ENCODE data around the gene GDF10.

The GDF10 gene

DNA sequence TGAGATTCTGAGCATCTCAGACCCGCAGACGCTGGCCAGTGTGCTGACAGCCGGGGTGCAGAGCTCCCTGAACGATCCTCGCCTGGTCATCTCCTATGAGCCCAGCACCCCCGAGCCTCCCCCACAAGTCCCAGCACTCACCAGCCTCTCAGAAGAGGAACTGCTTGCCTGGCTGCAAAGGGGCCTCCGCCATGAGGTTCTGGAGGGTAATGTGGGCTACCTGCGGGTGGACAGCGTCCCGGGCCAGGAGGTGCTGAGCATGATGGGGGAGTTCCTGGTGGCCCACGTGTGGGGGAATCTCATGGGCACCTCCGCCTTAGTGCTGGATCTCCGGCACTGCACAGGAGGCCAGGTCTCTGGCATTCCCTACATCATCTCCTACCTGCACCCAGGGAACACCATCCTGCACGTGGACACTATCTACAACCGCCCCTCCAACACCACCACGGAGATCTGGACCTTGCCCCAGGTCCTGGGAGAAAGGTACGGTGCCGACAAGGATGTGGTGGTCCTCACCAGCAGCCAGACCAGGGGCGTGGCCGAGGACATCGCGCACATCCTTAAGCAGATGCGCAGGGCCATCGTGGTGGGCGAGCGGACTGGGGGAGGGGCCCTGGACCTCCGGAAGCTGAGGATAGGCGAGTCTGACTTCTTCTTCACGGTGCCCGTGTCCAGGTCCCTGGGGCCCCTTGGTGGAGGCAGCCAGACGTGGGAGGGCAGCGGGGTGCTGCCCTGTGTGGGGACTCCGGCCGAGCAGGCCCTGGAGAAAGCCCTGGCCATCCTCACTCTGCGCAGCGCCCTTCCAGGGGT lies 48.9 kb downstream of the GDF10 start:
- Histone ChIP-seq H3K27me3 (ENCODE audit: insufficient read depth, low read length) (no peaks in the 10 kb centered on the region), H3K36me3 (ENCODE audit: control insufficient read depth in 1 of 2, insufficient read depth in 2 of 2, low read length in 2 of 2) (no peaks in the 10 kb centered on the region), H3K18ac (ENCODE audit: low read length) (no peak overlapping the region)

DNA sequence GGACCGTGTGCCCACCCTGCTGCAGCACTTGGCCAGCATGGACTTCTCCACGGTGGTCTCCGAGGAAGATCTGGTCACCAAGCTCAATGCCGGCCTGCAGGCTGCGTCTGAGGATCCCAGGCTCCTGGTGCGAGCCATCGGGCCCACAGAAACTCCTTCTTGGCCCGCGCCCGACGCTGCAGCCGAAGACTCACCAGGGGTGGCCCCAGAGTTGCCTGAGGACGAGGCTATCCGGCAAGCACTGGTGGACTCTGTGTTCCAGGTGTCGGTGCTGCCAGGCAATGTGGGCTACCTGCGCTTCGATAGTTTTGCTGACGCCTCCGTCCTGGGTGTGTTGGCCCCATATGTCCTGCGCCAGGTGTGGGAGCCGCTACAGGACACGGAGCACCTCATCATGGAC lies 49.5 kb downstream of the GDF10 start:
- Histone ChIP-seq H4K12ac (ENCODE audit: low read depth, low read length) (no peak overlapping the region), H3K4ac (ENCODE audit: low read depth, low read length) (no peak overlapping the region), H3K79me2 (ENCODE audit: control insufficient read depth, insufficient read depth, low read length, poor library complexity) (no peaks in the 10 kb centered on the region), H2AK5ac (ENCODE audit: low read length) (no peak overlapping the region), H3K4me2 (ENCODE audit: low read length) (no peak overlapping the region), H2AFZ (ENCODE audit: insufficient read depth, low read length, poor library complexity) (no peak overlapping the region), H3K4me1 (ENCODE audit: control insufficient read depth in 1 of 2, insufficient read depth in 2 of 2, low read length in 2 of 2) (no peaks in the 10 kb centered on the region), H2BK120ac (ENCODE audit: insufficient read depth, low read length, poor library complexity) (no peak overlapping the region), H3K18ac (ENCODE audit: low read length) (no peak overlapping the region), H2BK12ac (ENCODE audit: low read length) (no peak overlapping the region), H4K8ac (ENCODE audit: low read depth, low read length) (no peak overlapping the region), H3K14ac (ENCODE audit: low read length) (no peak overlapping the region), H3K23ac (ENCODE audit: low read length) (no peak overlapping the region), H3K9ac (ENCODE audit: low read length) (no peak overlapping the region), H2BK5ac (ENCODE audit: low read depth, low read length, poor library complexity) (no peak overlapping the region), H3K36me3 (ENCODE audit: control insufficient read depth in 1 of 2, insufficient read depth in 2 of 2, low read length in 2 of 2) (no peaks in the 10 kb centered on the region), H3K79me1 (ENCODE audit: low read length) (no peaks in the 10 kb centered on the region), H3K27me3 (ENCODE audit: insufficient read depth, low read length) (no peaks in the 10 kb centered on the region), H3K9me3 (ENCODE audit: insufficient read depth, low read depth, low read length) (no peaks in the 10 kb centered on the region), H3K27ac (ENCODE audit: low read depth, low read length) (no peak overlapping the region), H3K4me3 (ENCODE audit: low read depth, low read length) (no peak overlapping the region), H4K91ac (ENCODE audit: low read depth, low read length) (no peak overlapping the region)
- no CpG with 5 or more reads among the region's 22 CpGs for WGBS (ENCODE audit: extremely low coverage, insufficient coverage, insufficient read length)
- no peak for DNase-seq

More for the DNA sequence above, 48.9 kb downstream of the GDF10 start:
- H2BK120ac ChIP-seq (ENCODE audit: insufficient read depth, low read length, poor library complexity), result no peak overlapping the region
- no peak overlapping the region for H2BK12ac ChIP-seq (ENCODE audit: low read length)
- H4K8ac ChIP-seq (ENCODE audit: low read depth, low read length), result no peak overlapping the region
- no peaks in the 10 kb centered on the region for H3K4me1 ChIP-seq (ENCODE audit: control insufficient read depth in 1 of 2, insufficient read depth in 2 of 2, low read length in 2 of 2)
- DNase-seq, result no peak
- no peaks in the 10 kb centered on the region for H3K79me2 ChIP-seq (ENCODE audit: control insufficient read depth, insufficient read depth, low read length, poor library complexity)
- H3K79me1 ChIP-seq (ENCODE audit: low read length), result no peaks in the 10 kb centered on the region
- H3K14ac ChIP-seq (ENCODE audit: low read length), result no peak overlapping the region
- no peak overlapping the region for H3K27ac ChIP-seq (ENCODE audit: low read depth, low read length)
- no peak overlapping the region for H4K91ac ChIP-seq (ENCODE audit: low read depth, low read length)
- no peaks in the 10 kb centered on the region for H3K9me3 ChIP-seq (ENCODE audit: insufficient read depth, low read depth, low read length)
- H3K4me3 ChIP-seq (ENCODE audit: low read depth, low read length), result no peak overlapping the region
- no peak overlapping the region for H4K12ac ChIP-seq (ENCODE audit: low read depth, low read length)
- no CpG with 5 or more reads among the region's 36 CpGs for WGBS (ENCODE audit: extremely low coverage, insufficient coverage, insufficient read length)
- no peak overlapping the region for H3K4me2 ChIP-seq (ENCODE audit: low read length)
- H2AFZ ChIP-seq (ENCODE audit: insufficient read depth, low read length, poor library complexity), result no peak overlapping the region
- no peak overlapping the region for H2BK5ac ChIP-seq (ENCODE audit: low read depth, low read length, poor library complexity)
- no peak overlapping the region for H2AK5ac ChIP-seq (ENCODE audit: low read length)
- no peak overlapping the region for H3K9ac ChIP-seq (ENCODE audit: low read length)
- no peak overlapping the region for H3K23ac ChIP-seq (ENCODE audit: low read length)
- H3K4ac ChIP-seq (ENCODE audit: low read depth, low read length), result no peak overlapping the region

GRCh38 chr10:47349941-47350371 lies 50.0 kb downstream of the GDF10 start:
- Histone ChIP-seq H3K27ac (ENCODE audit: low read depth, low read length) (no peak overlapping the region), H3K4ac (ENCODE audit: low read depth, low read length) (no peak overlapping the region), H3K4me1 (ENCODE audit: control insufficient read depth in 1 of 2, insufficient read depth in 2 of 2, low read length in 2 of 2) (no peaks in the 10 kb centered on the region), H3K9ac (ENCODE audit: low read length) (no peak overlapping the region), H3K4me3 (ENCODE audit: low read depth, low read length) (no peak overlapping the region), H2AK5ac (ENCODE audit: low read length) (no peak overlapping the region), H3K18ac (ENCODE audit: low read length) (no peak overlapping the region), H3K14ac (ENCODE audit: low read length) (no peak overlapping the region), H3K9me3 (ENCODE audit: insufficient read depth, low read depth, low read length) (no peaks in the 10 kb centered on the region), H3K4me2 (ENCODE audit: low read length) (no peak overlapping the region), H2BK120ac (ENCODE audit: insufficient read depth, low read length, poor library complexity) (no peak overlapping the region), H4K91ac (ENCODE audit: low read depth, low read length) (no peak overlapping the region), H2BK5ac (ENCODE audit: low read depth, low read length, poor library complexity) (no peak overlapping the region), H3K23ac (ENCODE audit: low read length) (no peak overlapping the region), H2BK12ac (ENCODE audit: low read length) (no peak overlapping the region), H3K79me2 (ENCODE audit: control insufficient read depth, insufficient read depth, low read length, poor library complexity) (no peaks in the 10 kb centered on the region), H4K12ac (ENCODE audit: low read depth, low read length) (no peak overlapping the region), H3K79me1 (ENCODE audit: low read length) (no peaks in the 10 kb centered on the region), H3K27me3 (ENCODE audit: insufficient read depth, low read length) (no peaks in the 10 kb centered on the region), H2AFZ (ENCODE audit: insufficient read depth, low read length, poor library complexity) (no peak overlapping the region), H4K8ac (ENCODE audit: low read depth, low read length) (no peak overlapping the region), H3K36me3 (ENCODE audit: control insufficient read depth in 1 of 2, insufficient read depth in 2 of 2, low read length in 2 of 2) (no peaks in the 10 kb centered on the region)
- DNase-seq, result no peak
- no CpG with 5 or more reads among the region's 31 CpGs for WGBS (ENCODE audit: extremely low coverage, insufficient coverage, insufficient read length)

GRCh38 chr10:47350671-47351640 lies 51.0 kb downstream of the GDF10 start:
- no peak overlapping the region for H3K4me3 ChIP-seq (ENCODE audit: low read depth, low read length)
- H4K12ac ChIP-seq (ENCODE audit: low read depth, low read length), result no peak overlapping the region
- no peak overlapping the region for H2AK5ac ChIP-seq (ENCODE audit: low read length)
- no peak overlapping the region for H2BK120ac ChIP-seq (ENCODE audit: insufficient read depth, low read length, poor library complexity)
- WGBS (ENCODE audit: extremely low coverage, insufficient coverage, insufficient read length), result no CpG with 5 or more reads among the region's 39 CpGs
- H4K91ac ChIP-seq (ENCODE audit: low read depth, low read length), result no peak overlapping the region
- no peak overlapping the region for H3K18ac ChIP-seq (ENCODE audit: low read length)
- no peaks in the 10 kb centered on the region for H3K79me2 ChIP-seq (ENCODE audit: control insufficient read depth, insufficient read depth, low read length, poor library complexity)
- no peak overlapping the region for H2AFZ ChIP-seq (ENCODE audit: insufficient read depth, low read length, poor library complexity)
- no peak overlapping the region for H3K27ac ChIP-seq (ENCODE audit: low read depth, low read length)
- no peak overlapping the region for H2BK5ac ChIP-seq (ENCODE audit: low read depth, low read length, poor library complexity)
- H3K14ac ChIP-seq (ENCODE audit: low read length), result no peak overlapping the region
- no peaks in the 10 kb centered on the region for H3K9me3 ChIP-seq (ENCODE audit: insufficient read depth, low read depth, low read length)
- H3K4ac ChIP-seq (ENCODE audit: low read depth, low read length), result no peak overlapping the region
- H3K23ac ChIP-seq (ENCODE audit: low read length), result no peak overlapping the region
- H3K4me1 ChIP-seq (ENCODE audit: control insufficient read depth in 1 of 2, insufficient read depth in 2 of 2, low read length in 2 of 2), result no peaks in the 10 kb centered on the region
- no peak for DNase-seq
- H3K27me3 ChIP-seq (ENCODE audit: insufficient read depth, low read length), result no peaks in the 10 kb centered on the region
- no peak overlapping the region for H4K8ac ChIP-seq (ENCODE audit: low read depth, low read length)
- H3K4me2 ChIP-seq (ENCODE audit: low read length), result no peak overlapping the region
- no peak overlapping the region for H2BK12ac ChIP-seq (ENCODE audit: low read length)
- no peaks in the 10 kb centered on the region for H3K79me1 ChIP-seq (ENCODE audit: low read length)
- no peaks in the 10 kb centered on the region for H3K36me3 ChIP-seq (ENCODE audit: control insufficient read depth in 1 of 2, insufficient read depth in 2 of 2, low read length in 2 of 2)
- H3K9ac ChIP-seq (ENCODE audit: low read length), result no peak overlapping the region

Data from trophoblast cell (in vitro differentiated cells and primary cell).